ENCODE data around the gene UMPS.

Gene UMPS

DNA sequence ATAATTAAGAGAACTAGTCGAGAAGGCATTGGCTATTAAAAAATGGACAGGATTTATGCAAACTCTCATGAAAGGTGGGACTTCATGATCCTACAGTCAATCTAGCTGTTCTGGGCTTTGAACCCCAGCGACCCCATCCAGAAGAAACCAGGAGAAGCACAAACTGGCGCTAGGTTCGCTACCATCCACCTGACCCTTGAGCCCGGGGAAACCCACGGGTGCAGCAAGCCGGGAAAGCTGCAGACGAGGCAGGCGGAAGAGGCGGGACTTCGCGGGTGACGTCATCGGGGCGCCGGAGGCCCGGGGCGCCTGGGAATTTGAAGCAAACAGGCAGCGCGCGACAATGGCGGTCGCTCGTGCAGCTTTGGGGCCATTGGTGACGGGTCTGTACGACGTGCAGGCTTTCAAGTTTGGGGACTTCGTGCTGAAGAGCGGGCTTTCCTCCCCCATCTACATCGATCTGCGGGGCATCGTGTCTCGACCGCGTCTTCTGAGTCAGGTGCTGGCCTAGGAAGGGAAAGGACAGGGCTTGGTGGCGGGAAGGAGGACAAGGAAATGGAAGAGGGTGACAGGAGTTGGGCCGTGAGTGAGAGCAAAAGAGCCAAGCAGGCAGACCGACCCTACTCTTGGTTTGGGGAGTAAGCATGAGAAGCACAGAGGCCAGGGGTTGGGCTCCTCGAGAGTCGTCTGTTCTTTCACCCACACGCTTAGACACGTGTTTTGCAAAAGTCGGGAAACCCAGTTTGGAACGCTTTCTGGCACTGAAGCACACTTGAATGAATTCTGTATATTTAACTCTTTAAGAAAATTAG lies at the start of gene UMPS:
Gene UMPS, plus strand, starts transcription at position 324 of the 812 bp plus-strand sequence. Its CDS starts 20 bp downstream, at position 344.
- TF ChIP-seq, protein P1, sequence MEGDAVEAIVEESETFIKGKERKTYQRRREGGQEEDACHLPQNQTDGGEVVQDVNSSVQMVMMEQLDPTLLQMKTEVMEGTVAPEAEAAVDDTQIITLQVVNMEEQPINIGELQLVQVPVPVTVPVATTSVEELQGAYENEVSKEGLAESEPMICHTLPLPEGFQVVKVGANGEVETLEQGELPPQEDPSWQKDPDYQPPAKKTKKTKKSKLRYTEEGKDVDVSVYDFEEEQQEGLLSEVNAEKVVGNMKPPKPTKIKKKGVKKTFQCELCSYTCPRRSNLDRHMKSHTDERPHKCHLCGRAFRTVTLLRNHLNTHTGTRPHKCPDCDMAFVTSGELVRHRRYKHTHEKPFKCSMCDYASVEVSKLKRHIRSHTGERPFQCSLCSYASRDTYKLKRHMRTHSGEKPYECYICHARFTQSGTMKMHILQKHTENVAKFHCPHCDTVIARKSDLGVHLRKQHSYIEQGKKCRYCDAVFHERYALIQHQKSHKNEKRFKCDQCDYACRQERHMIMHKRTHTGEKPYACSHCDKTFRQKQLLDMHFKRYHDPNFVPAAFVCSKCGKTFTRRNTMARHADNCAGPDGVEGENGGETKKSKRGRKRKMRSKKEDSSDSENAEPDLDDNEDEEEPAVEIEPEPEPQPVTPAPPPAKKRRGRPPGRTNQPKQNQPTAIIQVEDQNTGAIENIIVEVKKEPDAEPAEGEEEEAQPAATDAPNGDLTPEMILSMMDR (IDR thresholded peaks at IDR 0.05; ENCODE audit: low read depth, low read length, missing control alignments), result no peak
- DNase-seq (ENCODE audit: low read depth), result peak; percentile 38
- peak within 1 kb of the TSS; percentile 94 for H3K4me3 ChIP-seq (ENCODE audit: low read depth, low read length)

DNA sequence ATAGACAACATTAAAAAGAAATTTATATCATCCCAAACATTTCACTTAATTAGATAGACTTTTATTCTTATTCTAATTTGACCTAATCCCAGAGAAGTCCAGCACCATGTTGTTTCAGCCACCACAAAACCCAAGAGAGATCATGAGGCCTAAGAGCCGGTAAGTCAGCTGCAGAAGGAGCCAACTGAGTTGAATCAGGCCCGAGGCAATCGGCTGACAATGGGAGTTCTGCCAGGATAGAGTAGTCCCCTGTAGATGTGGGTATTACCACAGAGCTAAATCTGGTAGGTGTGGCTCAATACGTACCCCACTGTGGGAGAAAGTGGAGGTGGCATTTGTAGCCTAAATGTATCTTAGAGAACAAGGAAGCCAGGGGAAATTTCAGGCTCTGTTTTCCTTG lies 49.7 kb upstream of the UMPS start:
- H3K4me3 ChIP-seq (ENCODE audit: low read depth, low read length), result no peak overlapping the region
- TF ChIP-seq, protein P1 (IDR thresholded peaks at IDR 0.05; ENCODE audit: low read depth, low read length, missing control alignments), result no peak
- DNase-seq (ENCODE audit: low read depth), result no peak

DNA sequence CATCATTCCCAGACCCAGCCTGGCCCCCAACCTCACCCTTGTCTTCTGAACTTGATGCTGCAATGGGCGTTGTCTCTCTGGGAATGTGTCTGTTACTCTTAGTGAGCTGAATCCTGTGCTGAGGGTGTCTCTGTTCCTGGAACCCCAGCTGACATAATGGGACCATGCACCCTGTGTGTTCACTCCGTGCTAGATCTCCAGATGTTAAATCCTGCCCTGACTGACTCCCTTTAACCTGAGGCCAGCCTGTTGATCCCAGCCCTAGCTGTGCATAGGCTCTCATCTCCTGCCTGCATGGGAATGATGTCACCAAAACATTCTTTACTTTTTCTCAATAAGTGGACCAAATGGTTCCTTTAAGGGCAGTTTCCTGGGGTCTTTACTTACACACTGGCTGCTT lies 48.0 kb upstream of the UMPS start:
- no peak for DNase-seq (ENCODE audit: low read depth)
- TF ChIP-seq, protein P1 (IDR thresholded peaks at IDR 0.05; ENCODE audit: low read depth, low read length, missing control alignments), result no peak
- no peak overlapping the region for H3K4me3 ChIP-seq (ENCODE audit: low read depth, low read length)

DNA sequence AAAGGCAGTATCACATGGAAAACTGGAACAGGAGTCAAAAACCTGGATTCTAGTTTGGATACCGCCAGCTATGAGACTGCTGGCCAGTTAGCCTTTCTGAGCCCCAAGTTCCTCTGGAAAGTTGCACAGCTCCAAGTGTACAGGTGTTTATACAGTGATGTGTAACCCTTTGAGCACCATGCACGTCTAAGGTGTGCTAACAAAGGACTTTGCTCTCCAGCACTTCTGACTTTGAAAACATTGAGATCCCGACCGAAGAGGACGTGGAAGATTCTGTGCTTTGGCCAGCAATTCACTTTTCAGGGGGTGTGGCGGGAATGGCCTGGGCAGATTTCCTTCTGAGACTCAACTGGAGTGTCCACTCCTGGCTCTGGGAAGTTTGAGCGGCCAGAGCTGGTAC lies 45.8 kb upstream of the UMPS start:
- DNase-seq (ENCODE audit: low read depth), result no peak
- TF ChIP-seq, protein P1 (IDR thresholded peaks at IDR 0.05; ENCODE audit: low read depth, low read length, missing control alignments), result no peak
- H3K4me3 ChIP-seq (ENCODE audit: low read depth, low read length), result no peak overlapping the region

DNA sequence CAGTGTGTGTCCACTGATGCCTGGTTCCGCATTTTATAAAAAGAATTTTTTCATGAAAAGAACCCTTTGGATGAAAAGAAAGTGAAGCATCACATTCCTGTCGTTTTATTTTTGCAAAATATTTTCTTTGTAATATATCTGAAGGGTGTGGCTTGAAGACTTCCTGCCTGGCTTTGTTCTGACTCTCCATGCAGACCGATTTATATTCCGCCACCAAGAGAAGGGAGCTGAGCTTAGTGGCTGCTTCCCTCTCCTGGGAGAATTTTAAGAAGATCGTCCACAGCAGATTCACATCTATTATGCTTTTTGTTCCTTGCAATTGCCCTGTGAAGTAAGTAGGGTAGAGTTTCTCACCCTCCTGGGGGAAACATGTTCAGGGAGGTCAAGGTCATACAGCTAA lies 45.2 kb upstream of the UMPS start:
- H3K4me3 ChIP-seq (ENCODE audit: low read depth, low read length), result no peak overlapping the region
- DNase-seq (ENCODE audit: low read depth), result no peak
- TF ChIP-seq, protein P1 (IDR thresholded peaks at IDR 0.05; ENCODE audit: low read depth, low read length, missing control alignments), result no peak

DNA sequence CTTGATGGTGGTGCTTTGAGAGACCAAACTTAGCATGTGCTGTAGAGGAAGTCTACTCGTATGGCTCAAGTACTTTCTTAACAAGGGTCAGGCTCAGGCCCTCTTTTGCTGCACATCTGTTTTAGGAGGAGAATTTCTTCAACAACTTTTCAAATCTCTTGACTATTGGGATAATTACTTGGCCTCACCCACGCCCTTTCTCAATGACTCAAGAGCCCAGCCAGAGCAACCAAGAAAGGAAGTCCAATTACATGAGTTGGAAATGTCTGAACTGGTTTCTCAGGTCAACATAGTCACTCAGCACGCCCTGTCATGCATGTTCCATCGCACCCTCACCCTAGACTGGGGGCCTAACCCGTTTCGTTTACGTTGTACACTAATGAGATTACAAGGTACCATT lies 44.8 kb upstream of the UMPS start:
- TF ChIP-seq, protein P1 (IDR thresholded peaks at IDR 0.05; ENCODE audit: low read depth, low read length, missing control alignments), result no peak
- no peak overlapping the region for H3K4me3 ChIP-seq (ENCODE audit: low read depth, low read length)
- DNase-seq (ENCODE audit: low read depth), result no peak
